Tibial nerve (tissue), 4 donors: ENCODE measurements around the gene SLC25A45. TPM values are rescaled to one million over a fixed set of nuclear protein-coding genes. Genes with fewer than 3 reads are reported as not detected.

Experiments
- DNase-seq, 2 donors: peaks; one replicate each; pipeline ENCODE4 v3.0.0-alpha.2; 2019; ENCODE audit warnings: low spot score in 2 of 2
- H3K27ac ChIP-seq, 4 donors: fragments of 200-600 bp; sonication (generic) in 3 of 4; one replicate each; pipeline ENCODE4 v1.5.1; 2017 to 2019; ENCODE audit warnings: mild to moderate bottlenecking in 1 of 4
- H3K27me3 ChIP-seq, 2 donors: fragments of 200-600 bp; sonication (generic) in 1 of 2; one replicate each; pipeline versions ENCODE4 v1.5.1 to v1.6.0; 2017 to 2019
- H3K36me3 ChIP-seq, 3 donors: fragments of 200-600 bp; sonication (generic); one replicate each; pipeline ENCODE4 v1.5.1; 2018 to 2019
- H3K4me1 ChIP-seq, 4 donors: fragments of 200-600 bp; sonication (generic) in 3 of 4; one replicate each; pipeline ENCODE4 v1.5.1; 2017 to 2019
- H3K4me3 ChIP-seq, 4 donors: fragments of 200-600 bp; sonication (generic) in 3 of 4; one replicate each; pipeline ENCODE4 v1.5.1; 2017 to 2019; ENCODE audit warnings: mild to moderate bottlenecking in 1 of 4, moderate library complexity in 1 of 4
- H3K9me3 ChIP-seq, 4 donors: fragments of 200-600 bp; sonication (generic) in 3 of 4; one replicate each; pipeline ENCODE4 v1.5.1; 2017 to 2019
- EP300 ChIP-seq, 2 donors: sonication (generic); formaldehyde crosslinking; IDR thresholded peaks; one replicate each; pipeline ENCODE4 v1.6.1; 2017; ENCODE audit warnings: antibody characterized with exemption in 2 of 2, mild to moderate bottlenecking in 1 of 2
- POLR2A ChIP-seq, 2 donors: fragments of 450-650 bp; IDR thresholded peaks; one replicate each; pipeline ENCODE4 v1.6.1; 2017; ENCODE audit warnings: antibody characterized with exemption in 2 of 2, mild to moderate bottlenecking in 2 of 2, moderate library complexity in 2 of 2
- WGBS, 2 donors: methylation state at CpG; one replicate each; pipeline ENCODE4 v1.1.5; 2018; 5-methylcytosine and 5-hydroxymethylcytosine counted together
- total RNA-seq, 4 donors: library from RNA; depleted of rRNA; stranded (reverse); fragments of >200 nt; gene quantifications; one replicate each; pipeline ENCODE4 v1.1.0, GENCODE V29; 2016
- TF ChIP-seq, protein P1 (sequence below), 5 experiments: fragments of 200-600 bp in 3 of 5; fragments of 450-650 bp in 2 of 5; sonication (generic) in 3 of 5; IDR thresholded peaks; one replicate each; pipeline ENCODE4 v1.5.1; 2016 to 2019; ENCODE audit warnings: antibody characterized with exemption in 5 of 5, mild to moderate bottlenecking in 3 of 5, moderate library complexity in 2 of 5

SLC25A45 gene, protein sequence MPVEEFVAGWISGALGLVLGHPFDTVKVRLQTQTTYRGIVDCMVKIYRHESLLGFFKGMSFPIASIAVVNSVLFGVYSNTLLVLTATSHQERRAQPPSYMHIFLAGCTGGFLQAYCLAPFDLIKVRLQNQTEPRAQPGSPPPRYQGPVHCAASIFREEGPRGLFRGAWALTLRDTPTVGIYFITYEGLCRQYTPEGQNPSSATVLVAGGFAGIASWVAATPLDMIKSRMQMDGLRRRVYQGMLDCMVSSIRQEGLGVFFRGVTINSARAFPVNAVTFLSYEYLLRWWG
- 10 to 100 TPM in 2 of 4 donors, 1 to 10 TPM in 2; 1.8 to 22.5 (median 8.5) TPM for total RNA-seq

DNA sequence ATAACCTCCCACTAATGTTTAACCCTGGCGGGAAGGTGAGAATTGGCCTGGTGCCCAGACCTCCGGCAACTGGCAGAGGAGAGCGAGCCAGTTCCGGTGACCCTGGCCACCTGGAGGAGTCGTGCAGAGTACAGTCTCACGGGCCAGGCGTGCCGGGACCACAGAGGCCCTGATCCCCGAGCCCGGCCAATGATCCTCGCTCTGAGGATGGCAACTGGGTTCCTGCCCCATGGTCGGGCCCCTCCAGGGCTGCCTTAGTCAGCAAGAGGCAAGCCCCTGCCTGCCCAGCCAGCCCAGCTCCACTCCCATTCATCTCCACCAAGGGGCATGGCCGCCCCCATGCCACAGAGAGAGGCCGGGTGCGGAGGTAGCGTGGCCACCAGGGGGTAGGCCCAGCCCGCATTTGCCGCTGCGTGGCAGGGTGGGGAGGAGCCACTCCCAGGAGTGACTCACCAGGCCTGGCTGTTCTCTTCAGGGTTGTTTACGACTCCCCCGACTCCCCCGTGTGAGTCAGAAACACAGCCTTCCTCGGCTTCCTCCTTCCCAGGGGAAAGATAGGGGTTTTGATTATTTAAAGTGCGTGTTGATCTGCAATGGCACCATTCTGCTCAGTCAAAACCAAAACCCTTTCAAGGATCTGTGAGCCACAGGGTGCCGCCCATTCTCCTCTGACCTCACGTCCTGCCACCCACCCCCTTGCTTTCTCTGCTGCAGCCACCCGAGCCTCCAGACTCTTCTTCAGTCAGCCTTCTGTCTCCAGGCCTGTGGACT is at the start of gene SLC25A45:
TSS of gene SLC25A45 (minus strand) at position 614 of the 771 bp plus-strand sequence. CDS start 695 bp downstream, outside the sequence.
- H3K4me1 ChIP-seq = peaks cover 0 to 67% (median 53%) of the 10 kb centered on the region in 4 donors
- peak within 1 kb of the TSS; percentile 94 to 99 (median 99) for H3K27ac ChIP-seq

GRCh38 chr11:65431451-65432099 is 49.1 kb upstream of the SLC25A45 start:
- peak overlapping the region in 2 of 4 donors; percentile 79 to 80 for H3K4me3 ChIP-seq
- H3K4me1 ChIP-seq = peaks cover 0 to 98% (median 78%) of the 10 kb centered on the region in 4 donors
- 41 to 48% methylated on average over 4 of the region's 4 CpGs for WGBS, 2 donors
- no peak for DNase-seq
- H3K27me3 ChIP-seq = no peaks in the 10 kb centered on the region
- peaks cover 0 to 65% (median 13%) of the 10 kb centered on the region in 3 donors for H3K36me3 ChIP-seq
- TF ChIP-seq, protein P1, sequence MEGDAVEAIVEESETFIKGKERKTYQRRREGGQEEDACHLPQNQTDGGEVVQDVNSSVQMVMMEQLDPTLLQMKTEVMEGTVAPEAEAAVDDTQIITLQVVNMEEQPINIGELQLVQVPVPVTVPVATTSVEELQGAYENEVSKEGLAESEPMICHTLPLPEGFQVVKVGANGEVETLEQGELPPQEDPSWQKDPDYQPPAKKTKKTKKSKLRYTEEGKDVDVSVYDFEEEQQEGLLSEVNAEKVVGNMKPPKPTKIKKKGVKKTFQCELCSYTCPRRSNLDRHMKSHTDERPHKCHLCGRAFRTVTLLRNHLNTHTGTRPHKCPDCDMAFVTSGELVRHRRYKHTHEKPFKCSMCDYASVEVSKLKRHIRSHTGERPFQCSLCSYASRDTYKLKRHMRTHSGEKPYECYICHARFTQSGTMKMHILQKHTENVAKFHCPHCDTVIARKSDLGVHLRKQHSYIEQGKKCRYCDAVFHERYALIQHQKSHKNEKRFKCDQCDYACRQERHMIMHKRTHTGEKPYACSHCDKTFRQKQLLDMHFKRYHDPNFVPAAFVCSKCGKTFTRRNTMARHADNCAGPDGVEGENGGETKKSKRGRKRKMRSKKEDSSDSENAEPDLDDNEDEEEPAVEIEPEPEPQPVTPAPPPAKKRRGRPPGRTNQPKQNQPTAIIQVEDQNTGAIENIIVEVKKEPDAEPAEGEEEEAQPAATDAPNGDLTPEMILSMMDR (IDR thresholded peaks at IDR 0.05) = no peak
- TF ChIP-seq EP300 (IDR thresholded peaks at IDR 0.05) (no peak), POLR2A (IDR thresholded peaks at IDR 0.05) (peak in 1 of 2 donors; percentile 12)
- H3K9me3 ChIP-seq = no peaks in the 10 kb centered on the region
- peak overlapping the region in 3 of 4 donors; percentile 98 to 100 (median 99) for H3K27ac ChIP-seq

More for the DNA sequence above, at the start of gene SLC25A45:
- H3K36me3 ChIP-seq = no peaks in the 10 kb centered on the region
- whole genome bisulfite sequencing, 2 donors = 1 to 2% methylated on average over 15 to 20 of the region's 27 CpGs
- peak within 1 kb of the TSS; percentile 26 to 53 (median 30) for H3K4me3 ChIP-seq
- no peaks in the 10 kb centered on the region for H3K27me3 ChIP-seq
- TF ChIP-seq POLR2A (IDR thresholded peaks at IDR 0.05) (peak; percentile 43 to 81), EP300 (IDR thresholded peaks at IDR 0.05) (peak; percentile 91 to 98)
- TF ChIP-seq, protein P1 (IDR thresholded peaks at IDR 0.05) = peak; percentile 80 to 99 (median 96)
- H3K9me3 ChIP-seq = no peaks in the 10 kb centered on the region
- DNase-seq = peak; percentile 86 to 89

- H3K4me3 ChIP-seq = peak overlapping the region; percentile 4 to 89 (median 80)
- H3K36me3 ChIP-seq = peaks cover 0 to 63% (median 8%) of the 10 kb centered on the region in 3 donors
- DNase-seq = peak in 1 of 2 donors; percentile 6
- peaks cover 0 to 88% (median 69%) of the 10 kb centered on the region in 4 donors for H3K4me1 ChIP-seq
- no peaks in the 10 kb centered on the region for H3K9me3 ChIP-seq
- 34 to 36% methylated on average over 6 of the region's 6 CpGs for WGBS, 2 donors
- H3K27me3 ChIP-seq = no peaks in the 10 kb centered on the region
- H3K27ac ChIP-seq = peak overlapping the region; percentile 52 to 100 (median 98)
- TF ChIP-seq, protein P1 (IDR thresholded peaks at IDR 0.05) = no peak
- TF ChIP-seq POLR2A (IDR thresholded peaks at IDR 0.05) (no peak), EP300 (IDR thresholded peaks at IDR 0.05) (no peak)
Measured at GRCh38 chr11:65430406-65431217, 48.2 kb upstream of the SLC25A45 start.

GRCh38 chr11:65429724-65430405 is 47.4 kb upstream of the SLC25A45 start:
- H3K27me3 ChIP-seq = no peaks in the 10 kb centered on the region
- peaks cover 0 to 81% (median 64%) of the 10 kb centered on the region in 4 donors for H3K4me1 ChIP-seq
- WGBS, 2 donors = 4 to 5% methylated on average over 9 of the region's 9 CpGs
- peak in 1 of 2 donors; percentile 57 for DNase-seq
- H3K27ac ChIP-seq = peak overlapping the region; percentile 52 to 100 (median 98)
- H3K36me3 ChIP-seq = peaks cover 2 to 63% (median 3%) of the 10 kb centered on the region in 3 donors
- TF ChIP-seq POLR2A (IDR thresholded peaks at IDR 0.05) (peak in 1 of 2 donors; percentile 40), EP300 (IDR thresholded peaks at IDR 0.05) (peak in 1 of 2 donors; percentile 86)
- TF ChIP-seq, protein P1 (IDR thresholded peaks at IDR 0.05) = no peak
- no peaks in the 10 kb centered on the region for H3K9me3 ChIP-seq
- peak overlapping the region; percentile 4 to 89 (median 80) for H3K4me3 ChIP-seq
